ENCODE results near the gene ITPRID2.
"Not testable (repeated sequence)": the region's sequence is repeated elsewhere in the genome, so short reads cannot be mapped to it uniquely, and the experiment has no call there.

The ITPRID2 gene

GRCh38 chr2:181954538-181954883 lies 63.0 kb downstream of the ITPRID2 start:
- no peak overlapping the region for H3K27ac ChIP-seq
- TF ChIP-seq CTCF (conservative IDR thresholded peaks at IDR 0.05) = peak; percentile 44

- no peak overlapping the region for H3K27ac ChIP-seq
- TF ChIP-seq CTCF (conservative IDR thresholded peaks at IDR 0.05) = no peak
These were observed 63.5 kb downstream of the ITPRID2 start for GRCh38 chr2:181955010-181955409.

GRCh38 chr2:181955866-181956265 lies 64.3 kb downstream of the ITPRID2 start:
- H3K27ac ChIP-seq = not testable (repeated sequence)

GRCh38 chr2:181957668-181958067 lies 66.1 kb downstream of the ITPRID2 start:
- no peak overlapping the region for H3K27ac ChIP-seq
- no peak for TF ChIP-seq CTCF (conservative IDR thresholded peaks at IDR 0.05)

GRCh38 chr2:181958726-181959125 lies 67.2 kb downstream of the ITPRID2 start:
- no peak overlapping the region for H3K27ac ChIP-seq
- no peak for TF ChIP-seq CTCF (conservative IDR thresholded peaks at IDR 0.05)

GRCh38 chr2:181959508-181959907 lies 68.0 kb downstream of the ITPRID2 start:
- H3K27ac ChIP-seq = no peak overlapping the region
- no peak for TF ChIP-seq CTCF (conservative IDR thresholded peaks at IDR 0.05)

GRCh38 chr2:181961167-181961566 lies 69.6 kb downstream of the ITPRID2 start:
- H3K27ac ChIP-seq = not testable (repeated sequence)

- TF ChIP-seq CTCF (conservative IDR thresholded peaks at IDR 0.05) = no peak
- H3K27ac ChIP-seq = no peak overlapping the region
These were observed 70.6 kb downstream of the ITPRID2 start for GRCh38 chr2:181962142-181962541.

GRCh38 chr2:181970160-181970794 lies 78.7 kb downstream of the ITPRID2 start:
- no peak overlapping the region for H3K27ac ChIP-seq
- no peak for TF ChIP-seq CTCF (conservative IDR thresholded peaks at IDR 0.05)
